NOMO-1 (cell line): ENCODE data around the gene ARHGEF26.

Experiments
- DNase-seq, 2 experiments: peaks; one replicate each; lab custom pipeline; 2025; ENCODE audit not compliant: unreplicated experiment in 2 of 2; lab: John Stamatoyannopoulos, UW

Gene ARHGEF26

DNA sequence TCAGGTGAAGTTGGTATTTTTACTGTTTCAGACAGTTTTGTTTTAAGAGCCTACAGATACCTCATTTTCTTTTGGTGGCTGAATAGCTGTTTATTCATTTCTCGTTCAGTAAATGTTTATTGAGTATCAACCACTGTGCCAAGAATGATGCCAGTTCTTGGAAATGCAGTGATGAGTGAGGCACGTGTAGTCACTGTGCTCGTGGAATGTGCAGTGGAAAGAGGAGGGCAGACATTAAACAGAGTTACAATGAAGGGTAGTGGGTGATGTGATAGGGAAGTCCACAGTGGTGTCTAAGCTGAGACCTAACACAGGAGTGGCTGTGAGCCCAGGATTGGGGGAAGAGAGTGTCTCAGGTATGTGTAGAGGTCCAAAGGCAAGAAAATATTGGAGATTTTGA lies 73.7 kb downstream of the ARHGEF26 start:
- no peak for DNase-seq

DNA sequence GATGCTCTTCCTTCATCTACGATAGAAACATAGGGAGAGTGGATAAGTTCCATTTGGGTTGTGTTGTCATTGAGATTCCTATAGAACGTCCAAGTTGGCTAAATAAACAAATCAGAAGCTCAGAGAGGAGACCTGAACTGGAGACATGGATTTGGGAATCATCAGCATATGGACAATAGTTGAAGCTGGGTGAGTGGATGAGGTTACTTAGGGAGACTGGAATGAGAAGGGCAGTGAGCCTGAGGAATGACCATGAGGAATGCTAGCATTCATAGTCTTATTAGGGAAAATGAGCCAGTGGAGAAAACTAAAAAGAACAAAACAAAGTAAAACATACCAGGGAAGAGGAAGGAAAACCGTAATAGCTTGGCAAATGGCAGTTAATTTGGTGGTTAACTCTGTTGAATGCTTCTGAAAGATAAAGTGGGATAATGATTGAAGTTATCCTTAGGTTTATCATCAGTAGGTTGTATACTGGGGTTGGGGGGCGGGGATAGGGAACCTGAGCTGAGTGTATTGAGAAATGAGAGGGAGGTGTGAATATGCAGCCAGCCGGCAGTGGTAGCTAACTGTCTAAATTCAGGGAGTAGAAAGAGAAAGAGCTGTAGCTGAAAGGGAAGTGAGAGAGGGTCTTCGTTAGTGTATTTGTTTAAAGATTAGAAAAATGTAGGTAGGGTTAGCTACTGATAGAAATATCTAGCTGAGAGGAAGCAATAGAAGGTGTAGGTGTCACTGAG lies 74.6 kb downstream of the ARHGEF26 start:
- no peak for DNase-seq

GRCh38 chr3:154197751-154198150 lies 76.6 kb downstream of the ARHGEF26 start:
- DNase-seq: no peak

DNA sequence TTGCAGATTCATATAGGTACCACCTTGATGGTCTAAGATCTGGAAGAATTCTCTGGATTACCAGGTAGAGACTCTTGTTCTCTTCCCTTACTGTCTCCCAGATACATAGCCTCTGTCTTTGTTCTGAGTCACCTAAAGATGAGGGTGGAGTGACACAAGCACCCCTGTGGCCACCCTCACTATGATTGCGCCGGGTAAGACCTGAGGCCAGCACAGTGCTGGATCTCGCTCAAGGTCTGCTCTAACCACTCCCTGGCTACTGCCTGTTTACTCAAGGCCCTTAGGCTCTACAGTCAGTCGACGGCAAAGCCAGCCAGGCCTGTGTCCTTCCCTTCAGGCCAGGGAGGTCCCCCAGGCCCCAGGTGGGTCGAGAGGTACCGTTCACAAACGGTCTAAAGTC lies 88.3 kb downstream of the ARHGEF26 start:
- no peak for DNase-seq

DNA sequence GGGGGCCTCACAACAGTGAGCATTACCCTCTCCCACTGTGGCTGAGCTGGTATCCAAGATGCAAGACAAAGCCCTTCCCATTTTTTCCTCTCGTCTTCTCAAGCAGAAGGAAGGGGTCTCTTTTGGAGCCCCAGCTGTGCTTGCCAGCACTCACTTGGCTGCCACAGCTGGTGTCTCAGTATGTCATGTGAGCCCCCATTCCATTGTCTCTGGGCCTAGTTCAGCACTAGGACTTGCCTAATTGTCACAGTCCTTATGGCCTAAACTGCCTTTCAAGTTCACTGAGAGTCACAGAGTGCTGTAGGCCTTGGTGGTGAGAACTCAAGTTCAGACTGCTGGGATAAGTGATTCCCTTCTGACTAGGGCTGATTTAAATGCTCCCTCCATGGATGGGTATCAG lies 89.8 kb downstream of the ARHGEF26 start:
- no peak for DNase-seq

DNA sequence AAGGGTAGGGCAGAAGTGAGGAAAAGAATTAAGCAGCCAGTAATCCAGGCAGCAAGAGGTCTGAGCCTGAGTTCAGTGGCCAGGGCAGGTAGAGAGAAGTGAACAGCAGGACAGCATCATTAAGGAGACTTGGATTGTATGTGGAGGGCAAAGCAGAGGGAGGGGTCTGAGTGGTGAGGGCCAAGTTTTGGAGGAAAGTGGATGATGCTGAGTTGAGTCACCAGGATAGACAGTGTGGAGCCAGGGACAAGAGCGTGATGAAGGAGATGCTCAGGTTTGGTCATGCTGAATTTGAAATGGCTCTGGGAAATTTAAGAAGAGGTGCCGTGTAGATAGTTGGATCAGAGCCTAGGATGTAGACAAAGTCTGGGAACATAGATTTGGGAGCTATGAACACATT lies 93.1 kb downstream of the ARHGEF26 start:
- no peak for DNase-seq

DNA sequence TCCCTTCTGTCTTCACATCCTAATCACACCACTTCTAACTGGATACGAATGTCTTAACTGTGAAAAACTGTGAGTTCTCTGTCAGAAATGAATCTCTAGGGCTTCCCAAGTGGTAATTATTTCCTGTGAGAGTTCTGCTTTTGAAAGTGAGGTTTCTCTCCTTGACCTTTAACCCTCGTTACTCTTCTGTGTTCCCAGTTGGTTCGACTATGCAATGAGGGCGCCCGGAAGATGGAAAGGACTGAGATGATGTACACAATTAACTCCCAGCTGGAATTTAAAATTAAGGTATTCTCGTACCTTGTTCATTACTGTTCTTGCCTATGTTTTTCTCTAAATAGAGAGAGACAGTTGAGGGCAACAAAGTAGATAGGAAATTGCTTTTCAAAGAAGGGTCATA lies 96.5 kb downstream of the ARHGEF26 start:
- peak in 1 of 2 experiments; percentile 41 for DNase-seq

DNA sequence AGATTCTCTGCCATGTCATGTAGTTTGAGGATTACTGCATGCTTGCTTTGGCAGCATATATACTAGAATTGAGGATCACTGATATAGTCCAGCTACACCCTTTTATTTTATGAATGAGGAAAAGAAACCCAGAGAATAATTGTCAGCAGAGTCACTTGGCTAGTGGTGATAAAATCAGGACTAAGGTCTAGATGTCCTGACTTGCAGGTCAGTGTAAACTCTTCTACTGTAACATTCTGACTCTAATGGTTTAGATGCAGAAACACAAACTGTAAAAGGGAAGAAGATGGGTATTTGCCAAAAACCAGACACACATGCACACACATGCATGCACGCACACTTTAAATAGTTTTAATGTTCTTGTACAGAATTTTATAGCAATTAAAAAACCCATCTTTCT lies 97.5 kb downstream of the ARHGEF26 start:
- DNase-seq: no peak

DNA sequence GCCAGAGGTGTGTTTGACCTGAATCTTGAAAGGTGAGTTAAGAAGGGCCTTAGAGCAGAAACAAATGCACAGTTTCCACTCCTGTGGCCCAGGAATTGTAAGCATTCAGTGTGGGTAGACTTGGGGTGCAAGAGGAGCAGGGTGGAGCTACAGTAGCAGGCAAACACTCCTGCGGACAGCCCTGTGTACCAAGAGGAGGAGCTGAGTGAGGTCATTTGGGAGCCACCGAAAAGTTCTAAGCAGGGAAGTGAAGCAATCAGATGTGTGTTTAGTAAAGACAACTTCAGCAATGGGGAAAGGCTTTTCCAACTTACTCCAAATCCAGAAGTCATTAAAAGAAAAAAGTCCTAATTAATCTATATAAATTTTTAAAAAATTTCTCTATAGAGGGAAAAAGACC lies 99.3 kb downstream of the ARHGEF26 start:
- DNase-seq: no peak

- DNase-seq: no peak
Measured at GRCh38 chr3:154223519-154223918, 102.3 kb downstream of the ARHGEF26 start.

- no peak for DNase-seq
Measured at GRCh38 chr3:154224366-154224765, 103.2 kb downstream of the ARHGEF26 start.

- DNase-seq: no peak
Measured at GRCh38 chr3:154224866-154225265, 103.7 kb downstream of the ARHGEF26 start.

DNA sequence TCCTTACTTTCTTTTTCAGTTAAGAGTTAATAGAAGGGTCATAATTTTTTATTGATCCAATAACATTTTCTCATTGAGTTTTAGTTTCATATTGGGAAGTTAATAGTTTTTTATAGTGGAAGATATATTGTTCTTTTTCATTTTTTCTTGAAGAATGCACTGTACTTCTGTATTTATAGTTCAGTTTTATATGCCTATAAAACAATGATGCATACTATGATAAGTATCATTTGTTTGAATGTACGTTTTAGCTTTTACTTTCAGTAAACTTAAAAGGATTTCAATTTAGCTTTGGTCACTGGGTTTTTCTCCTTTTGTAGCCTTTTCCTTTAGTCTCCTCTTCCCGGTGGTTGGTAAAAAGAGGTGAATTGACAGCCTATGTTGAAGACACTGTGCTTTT lies 104.3 kb downstream of the ARHGEF26 start:
- no peak for DNase-seq

- no peak for DNase-seq
Measured at GRCh38 chr3:154227531-154227930, 106.3 kb downstream of the ARHGEF26 start.

DNA sequence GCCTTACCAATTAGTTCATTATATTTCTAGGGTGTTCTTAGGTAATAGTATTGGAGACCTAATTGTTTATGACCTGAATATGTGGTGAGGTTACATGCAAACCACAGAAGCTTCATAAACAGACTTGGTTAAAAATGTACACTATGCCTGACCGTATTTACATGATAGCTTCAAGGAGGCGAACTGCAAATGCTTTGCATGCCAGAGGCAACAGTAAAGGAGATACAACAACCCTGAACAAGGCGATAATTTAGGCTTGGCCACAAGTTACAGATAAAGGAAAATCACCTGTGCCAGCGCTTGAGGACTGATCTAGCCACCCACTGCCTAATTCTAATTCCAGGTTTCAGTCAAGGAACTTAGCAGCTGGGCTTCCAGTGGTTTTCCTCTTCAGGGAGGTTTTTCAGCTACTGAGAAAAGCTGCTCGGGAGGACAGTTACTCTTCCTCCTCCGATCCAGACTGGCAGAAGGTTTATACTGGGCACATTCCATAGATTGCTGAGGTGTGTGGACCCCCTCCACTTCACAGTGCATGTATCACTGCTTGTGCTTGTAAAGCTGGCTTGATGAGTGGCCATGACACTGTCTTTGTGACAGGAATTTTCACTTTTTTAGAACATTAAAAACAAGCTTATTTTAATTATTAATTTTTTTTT lies 107.5 kb downstream of the ARHGEF26 start:
- DNase-seq: no peak

DNA sequence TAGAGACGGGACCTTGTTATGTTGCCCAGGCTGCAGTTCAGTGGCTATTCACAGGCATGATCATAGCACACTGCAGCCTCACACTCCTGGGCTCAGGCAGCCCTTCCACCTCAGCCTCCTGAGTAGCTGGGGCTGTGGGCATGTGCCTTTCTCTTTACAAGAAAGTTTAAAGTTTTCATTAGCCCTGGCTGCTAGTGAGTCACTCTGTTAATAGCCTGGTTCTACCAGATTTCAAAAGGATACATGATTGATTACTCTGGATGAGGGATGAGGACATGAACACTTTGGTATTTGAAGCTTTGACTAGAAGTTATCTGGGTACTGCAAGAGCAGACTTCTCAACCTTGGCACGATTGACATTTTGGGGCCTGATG lies 108.0 kb downstream of the ARHGEF26 start:
- DNase-seq: no peak

GRCh38 chr3:154235330-154235729 lies 114.1 kb downstream of the ARHGEF26 start:
- no peak for DNase-seq

GRCh38 chr3:154236331-154236730 lies 115.1 kb downstream of the ARHGEF26 start:
- no peak for DNase-seq

- no peak for DNase-seq
Measured at GRCh38 chr3:154240235-154240634, 119.0 kb downstream of the ARHGEF26 start.

DNA sequence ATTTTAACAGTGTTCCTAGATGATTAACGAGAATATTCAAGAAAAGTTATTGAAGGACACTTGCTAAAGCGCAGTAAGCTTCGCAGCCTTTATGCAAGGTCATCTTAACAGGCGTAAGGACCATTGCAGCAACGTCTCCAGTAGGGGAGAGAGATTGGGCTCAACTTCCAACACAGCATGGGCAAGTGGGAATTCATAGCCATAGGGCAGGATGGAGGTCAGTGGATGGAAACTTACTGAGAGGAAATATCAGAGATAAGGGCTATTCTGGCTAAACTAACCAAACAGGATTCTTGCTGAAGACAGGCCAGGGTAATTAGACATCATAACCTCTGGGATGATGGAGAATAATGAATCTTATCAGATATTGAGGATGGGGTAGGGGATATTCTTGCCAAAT lies 120.3 kb downstream of the ARHGEF26 start:
- DNase-seq: no peak

GRCh38 chr3:154242766-154243165 lies 121.6 kb downstream of the ARHGEF26 start:
- DNase-seq: no peak

DNA sequence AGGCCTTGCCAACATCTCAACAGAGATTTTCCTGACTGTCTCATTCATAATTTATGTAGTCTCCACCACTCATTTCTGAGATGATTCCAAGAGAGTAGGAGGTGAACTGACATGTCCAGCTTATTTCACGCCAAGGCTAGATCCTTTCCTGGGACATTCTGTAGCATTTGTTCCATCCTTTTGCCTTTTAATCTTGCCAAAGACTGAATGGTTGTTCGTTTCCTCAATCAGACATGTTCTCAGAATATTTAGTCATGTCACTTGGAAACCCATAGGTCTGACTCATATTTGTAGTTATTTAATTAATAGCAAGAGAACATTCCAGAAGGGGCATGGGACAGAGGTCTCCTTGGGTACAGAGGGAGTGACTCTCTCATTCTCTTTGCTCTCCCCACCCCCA lies 122.2 kb downstream of the ARHGEF26 start:
- no peak for DNase-seq

- peak in 1 of 2 experiments; percentile 20 for DNase-seq
Measured at GRCh38 chr3:154244644-154245043, 123.5 kb downstream of the ARHGEF26 start.
